ENCODE measurements around the gene SF3A2.
A peak's percentile ranks its signal among the peaks of the same experiment; 100 is the strongest.

The SF3A2 gene

GRCh38 chr19:2228157-2229030, 8.2 kb upstream of the SF3A2 start:
- DNase-seq: no peak

GRCh38 chr19:2229103-2230032, 7.3 kb upstream of the SF3A2 start:
- DNase-seq: no peak

- no peak for DNase-seq
These were observed 6.5 kb upstream of the SF3A2 start for GRCh38 chr19:2230033-2230531.

- no peak for DNase-seq
These were observed 5.7 kb upstream of the SF3A2 start for GRCh38 chr19:2230807-2231533.

GRCh38 chr19:2231621-2232221, 4.9 kb upstream of the SF3A2 start:
- peak; percentile 32 for DNase-seq

GRCh38 chr19:2232286-2233151, 4.1 kb upstream of the SF3A2 start:
- no peak for DNase-seq

GRCh38 chr19:2233601-2234280, 2.9 kb upstream of the SF3A2 start:
- DNase-seq: no peak

GRCh38 chr19:2234996-2235380, 1.6 kb upstream of the SF3A2 start:
- DNase-seq: no peak

GRCh38 chr19:2235381-2236063, 1.1 kb upstream of the SF3A2 start:
- peak; percentile 38 for DNase-seq

GRCh38 chr19:2236064-2236313, 635 bp upstream of the SF3A2 start:
- DNase-seq: no peak

- no peak for DNase-seq
These were observed 636 bp downstream of the SF3A2 start for GRCh38 chr19:2237051-2237868.

- no peak for DNase-seq
These were observed 1.2 kb downstream of the SF3A2 start for GRCh38 chr19:2237869-2238153.

- DNase-seq: no peak
These were observed 2.5 kb downstream of the SF3A2 start for GRCh38 chr19:2239173-2239572.

- DNase-seq: peak; percentile 38
These were observed 3.4 kb downstream of the SF3A2 start for GRCh38 chr19:2239771-2240770.

GRCh38 chr19:2240881-2241760, 4.5 kb downstream of the SF3A2 start:
- no peak for DNase-seq

- DNase-seq: no peak
These were observed 5.5 kb downstream of the SF3A2 start for GRCh38 chr19:2242092-2242537.

GRCh38 chr19:2242816-2243215, 6.2 kb downstream of the SF3A2 start:
- DNase-seq: no peak
